Renal cortex interstitium (tissue), 11 donors: ENCODE data around the gene WDSUB1. TPM values are rescaled to one million over a fixed set of nuclear protein-coding genes. Genes with fewer than 3 reads are reported as not detected.

Experiments
- DNase-seq, 11 donors: peaks; one replicate each; pipeline ENCODE4 v3.0.0-alpha.2; 2013; ENCODE audit warnings: low read depth in 9 of 11, low spot score in 4 of 11; ENCODE audit errors: extremely low read depth in 1 of 11
- polyA plus RNA-seq, 3 donors: library from polyadenylated mRNA; unstranded; fragments of 120-200 nt; gene quantifications; one replicate each; pipeline ENCODE4 v1.2.1, GENCODE V29; 2013; ENCODE audit not compliant: insufficient read length in 3 of 3

WDSUB1 gene
- polyA plus RNA-seq, 3 donors: 22.4 to 29.9 (median 29.1) TPM

DNA sequence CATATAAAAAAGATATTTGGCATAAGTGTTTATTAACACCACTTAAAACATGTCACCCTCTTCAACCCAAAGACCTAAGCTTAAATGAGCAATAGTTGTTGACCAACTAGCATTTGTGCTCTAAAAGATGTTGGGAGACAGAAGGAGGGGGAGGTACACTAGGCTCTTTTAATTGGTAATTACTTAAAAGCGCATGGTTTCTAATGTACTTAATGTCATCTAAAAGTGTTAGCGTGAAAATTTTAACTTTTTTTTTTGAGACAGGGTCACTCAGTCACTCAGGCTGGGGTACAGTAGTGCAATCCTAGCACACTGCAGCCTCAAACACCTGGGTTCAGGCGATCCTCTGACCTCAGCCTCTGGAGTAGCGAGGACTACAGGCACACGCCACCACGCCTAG is 5.5 kb downstream of the WDSUB1 start:
- no peak for DNase-seq

DNA sequence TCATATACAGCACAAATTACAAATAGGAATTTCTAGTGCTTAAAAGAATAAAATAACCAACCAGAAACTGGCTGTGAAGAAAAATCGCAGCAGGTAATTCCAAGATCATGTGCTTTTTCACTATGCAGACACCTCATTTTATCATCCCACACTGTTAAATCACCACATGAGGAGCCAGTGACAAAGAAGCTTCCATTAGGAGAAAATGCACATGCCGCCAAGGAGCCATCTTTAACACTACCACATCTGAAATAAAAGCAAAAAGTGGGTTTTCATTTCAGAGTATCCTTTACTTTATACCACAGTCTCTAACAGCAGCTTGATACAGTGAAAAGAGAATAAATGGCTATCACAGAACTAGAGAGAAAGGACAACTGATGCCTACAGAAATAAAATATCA is 6.8 kb downstream of the WDSUB1 start:
- DNase-seq: no peak

DNA sequence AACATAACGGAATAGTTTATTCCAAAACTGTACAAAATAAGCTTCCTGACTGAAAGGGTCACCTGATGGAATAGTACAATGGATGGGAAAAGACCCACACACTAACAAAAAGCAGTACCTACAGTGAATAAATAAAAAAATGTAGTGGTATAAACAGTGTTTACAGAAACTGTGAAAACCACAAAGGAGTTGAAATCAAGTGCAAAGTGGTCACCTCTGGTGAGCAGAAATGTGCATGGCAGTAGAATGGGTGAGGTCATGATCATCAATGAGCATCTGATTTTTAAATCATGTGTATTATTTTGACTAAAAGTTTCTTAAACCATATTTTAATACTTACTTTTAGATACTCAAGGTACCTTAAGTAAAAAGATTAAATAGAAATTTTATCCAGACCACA is 11.4 kb downstream of the WDSUB1 start:
- no peak for DNase-seq

DNA sequence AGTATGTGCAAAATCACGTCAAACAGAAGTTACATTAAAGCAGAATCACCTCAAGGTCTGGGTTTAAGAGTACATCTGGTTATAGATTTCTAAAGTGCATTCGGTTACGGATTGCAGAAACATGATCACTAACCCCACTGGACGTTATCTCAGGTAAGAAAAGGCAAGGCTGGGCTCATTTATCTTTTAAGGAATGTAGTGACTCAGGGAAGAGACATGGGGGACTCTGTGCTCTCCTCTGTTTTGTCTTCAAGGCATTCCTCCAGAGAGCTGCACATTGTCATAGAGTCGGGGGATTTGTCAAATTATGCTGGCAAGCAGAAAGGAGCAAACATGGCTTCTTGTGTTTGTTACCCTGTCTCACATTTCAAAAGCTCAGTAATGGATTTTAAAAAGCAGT is 14.3 kb downstream of the WDSUB1 start:
- DNase-seq: no peak

DNA sequence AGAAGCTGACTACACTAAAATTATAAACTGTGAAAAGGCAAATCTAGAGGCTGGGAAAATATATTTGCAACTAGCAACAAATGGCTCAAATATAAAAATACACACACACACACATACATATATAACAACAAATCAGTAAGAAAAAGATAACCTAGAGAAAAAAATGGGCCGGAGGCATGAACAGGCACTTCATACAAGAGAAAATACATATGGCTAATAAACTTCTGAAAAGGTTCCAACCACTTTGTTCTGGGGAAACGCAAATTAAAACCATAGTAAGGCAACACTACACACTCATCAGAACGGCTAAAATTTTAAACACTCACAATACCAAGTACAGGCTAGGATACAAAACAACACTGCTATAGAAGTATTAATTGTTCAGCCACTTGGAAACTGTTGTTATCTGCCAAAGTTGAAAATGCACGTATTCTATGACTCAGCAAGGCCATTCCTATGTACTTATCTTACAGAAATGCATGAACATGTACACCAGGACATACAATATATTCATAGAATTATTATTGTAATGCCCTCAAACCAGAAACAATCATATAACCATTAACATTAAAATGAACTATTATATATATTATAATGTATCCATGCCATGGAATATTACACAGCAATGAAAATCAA is 15.6 kb downstream of the WDSUB1 start:
- no peak for DNase-seq

DNA sequence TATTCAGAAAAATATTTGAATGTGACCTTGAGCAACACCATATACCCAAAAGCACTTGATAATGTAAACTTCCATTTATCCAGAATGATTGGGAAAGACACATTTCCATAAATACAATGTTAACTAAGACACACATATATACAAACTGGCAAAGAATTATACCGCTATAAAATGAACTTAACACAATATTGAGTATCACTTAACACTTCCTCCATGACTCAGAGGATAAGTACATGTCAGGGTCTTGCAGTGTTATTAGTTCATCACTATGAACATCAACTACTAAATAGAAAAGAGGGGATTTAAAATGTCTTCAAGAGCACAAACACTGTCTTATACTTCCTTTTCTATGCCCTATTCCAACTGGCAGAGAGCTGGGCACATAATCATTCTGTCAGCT is 18.6 kb downstream of the WDSUB1 start:
- no peak for DNase-seq

DNA sequence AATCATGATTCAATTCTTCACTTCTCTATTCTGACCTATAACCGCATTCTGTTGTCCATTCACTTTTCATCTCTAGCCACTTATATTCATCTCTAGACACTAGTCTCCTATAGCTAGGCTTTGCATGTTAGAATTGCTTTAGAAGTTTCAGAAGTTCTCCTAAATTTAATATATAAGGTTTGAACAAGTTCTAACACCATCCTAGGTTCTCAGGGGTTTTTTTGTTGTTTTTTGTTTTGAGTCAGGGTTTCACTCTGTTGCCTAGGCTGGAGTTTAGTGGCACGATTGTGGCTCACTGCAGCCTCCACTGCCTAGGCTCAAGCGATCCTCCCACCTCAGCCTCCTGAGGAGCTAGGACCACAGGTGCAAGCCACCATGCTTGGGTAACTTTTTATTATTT is 19.9 kb downstream of the WDSUB1 start:
- no peak for DNase-seq

DNA sequence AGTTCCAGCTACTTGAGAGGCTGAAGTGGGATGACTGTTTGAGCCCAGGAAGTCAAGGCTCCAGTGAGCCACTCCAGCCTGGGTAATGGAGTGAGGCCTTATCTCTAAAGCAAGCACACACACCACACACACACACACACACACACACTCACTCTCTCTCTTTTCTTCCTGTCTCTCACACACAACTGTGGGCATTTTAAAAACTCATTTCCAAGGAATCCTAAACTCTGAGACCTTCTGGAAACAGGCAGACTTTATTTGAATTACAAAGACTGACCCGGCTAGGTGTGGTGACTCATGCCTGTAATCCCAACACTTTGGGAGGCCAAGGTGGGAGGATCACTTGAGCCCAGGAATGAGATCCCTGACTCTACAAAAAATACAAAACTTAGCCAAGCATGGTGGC is 21.3 kb downstream of the WDSUB1 start:
- no peak for DNase-seq

DNA sequence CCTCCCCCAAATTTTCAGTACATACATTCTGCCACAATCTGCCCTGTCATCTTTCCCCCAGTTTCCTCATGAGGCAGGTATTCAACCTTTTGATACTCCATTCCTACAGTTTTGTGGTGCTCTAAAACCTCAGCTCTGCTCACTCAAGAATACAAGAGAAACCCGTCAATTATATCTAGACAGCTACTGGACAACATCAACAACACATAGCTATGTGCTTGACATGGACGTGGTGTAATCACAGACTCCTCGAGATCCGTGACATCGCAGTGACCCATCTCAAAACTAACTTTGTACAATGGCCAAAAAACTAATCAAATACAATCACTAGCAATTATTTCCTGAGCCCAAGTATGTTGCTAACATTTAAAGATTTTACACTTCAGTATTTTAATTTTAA is 23.6 kb downstream of the WDSUB1 start:
- DNase-seq: no peak

DNA sequence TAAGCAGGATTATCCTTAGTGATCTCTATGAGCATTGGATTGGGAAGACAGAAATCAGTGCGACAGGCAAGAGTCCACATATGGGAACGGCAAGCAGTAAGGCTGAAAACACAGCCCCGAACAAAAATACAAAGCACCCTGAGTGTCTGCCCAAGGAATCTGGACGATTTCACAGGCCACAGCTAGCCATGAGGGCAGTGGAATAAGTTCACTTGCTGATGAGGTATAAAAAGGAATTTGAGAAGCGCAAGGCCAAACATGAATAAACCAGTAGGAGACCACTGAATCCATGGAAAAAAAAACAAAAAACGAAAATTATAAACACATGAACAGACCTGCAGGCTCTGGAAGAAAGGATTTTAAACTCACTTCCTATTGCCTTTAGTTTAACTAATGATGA is 24.3 kb downstream of the WDSUB1 start:
- DNase-seq: no peak

DNA sequence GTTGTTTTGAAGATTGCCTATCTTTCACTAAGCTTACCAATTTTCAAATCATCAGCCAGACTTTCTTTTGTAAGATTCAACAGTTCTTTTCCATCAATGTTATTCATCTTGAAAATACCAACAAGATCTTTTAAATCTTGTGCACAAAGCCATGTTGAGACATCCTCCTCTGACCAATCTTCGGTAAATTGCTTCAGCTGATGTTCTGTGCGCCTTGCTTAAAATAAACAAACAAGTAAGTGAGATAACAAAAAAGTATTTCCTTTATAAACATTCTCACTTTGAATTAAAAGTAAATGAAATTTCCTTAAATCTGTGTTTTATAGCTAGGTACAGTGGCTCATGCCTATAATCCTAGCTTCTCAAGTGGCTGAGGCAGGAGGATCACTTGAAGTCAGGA is 30.3 kb downstream of the WDSUB1 start:
- no peak for DNase-seq

DNA sequence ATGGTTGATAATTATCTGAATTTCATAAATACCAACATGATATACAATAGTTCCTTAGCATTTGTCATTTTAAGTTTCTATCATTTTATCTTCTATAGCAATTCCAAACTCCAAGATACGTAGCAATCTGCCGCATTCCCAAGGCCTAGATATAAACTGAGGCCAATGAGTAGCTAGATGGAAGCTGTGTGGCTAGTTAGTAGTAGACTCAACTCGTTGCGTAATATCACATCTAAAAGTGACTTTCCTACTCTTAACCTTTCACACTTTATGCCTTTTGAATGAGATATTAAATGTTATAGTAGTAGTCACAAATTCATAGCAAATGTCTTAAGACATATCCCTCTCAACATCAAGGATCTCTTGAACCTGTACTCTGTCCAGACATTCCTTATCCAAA is 33.6 kb downstream of the WDSUB1 start:
- DNase-seq: no peak

DNA sequence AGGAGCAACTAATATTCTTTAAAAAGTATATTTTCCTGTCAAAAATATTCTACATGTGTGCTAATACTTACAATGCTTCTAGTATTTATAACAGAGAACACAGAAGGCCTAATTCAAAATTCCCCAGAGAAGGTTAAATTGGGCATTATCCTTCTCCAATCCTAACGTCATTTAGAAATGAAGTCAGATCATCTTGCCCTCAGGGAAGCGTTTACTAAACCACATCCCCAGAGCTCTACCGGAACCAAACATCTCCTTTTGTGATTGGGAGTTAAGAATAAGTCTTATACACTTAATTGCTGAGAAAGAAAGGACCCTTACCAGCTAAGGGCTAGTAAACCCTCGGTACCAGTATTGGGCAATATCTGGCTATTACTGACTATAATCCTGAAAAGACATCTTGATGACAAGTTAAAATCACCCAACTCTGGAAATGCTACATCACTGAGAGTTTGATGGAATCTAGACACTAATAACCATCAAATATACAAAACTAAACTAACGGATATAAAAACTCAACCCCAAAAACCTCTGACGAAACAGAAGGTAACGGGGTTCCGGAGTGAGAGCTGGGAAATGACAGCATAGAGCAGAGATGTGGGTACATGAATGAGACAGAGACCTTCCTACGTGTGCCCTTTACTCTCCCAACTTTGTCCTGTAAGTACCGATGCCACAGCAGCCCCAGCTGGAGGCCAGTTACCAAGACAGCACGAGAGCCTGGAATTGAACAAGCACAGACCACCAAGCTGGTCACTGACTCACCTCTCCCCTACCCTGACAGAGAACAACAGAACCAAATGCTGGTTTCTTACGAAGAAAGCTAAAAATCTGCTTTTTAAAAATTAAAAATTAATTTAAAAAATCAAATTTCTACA is 35.0 kb downstream of the WDSUB1 start:
- no peak for DNase-seq

DNA sequence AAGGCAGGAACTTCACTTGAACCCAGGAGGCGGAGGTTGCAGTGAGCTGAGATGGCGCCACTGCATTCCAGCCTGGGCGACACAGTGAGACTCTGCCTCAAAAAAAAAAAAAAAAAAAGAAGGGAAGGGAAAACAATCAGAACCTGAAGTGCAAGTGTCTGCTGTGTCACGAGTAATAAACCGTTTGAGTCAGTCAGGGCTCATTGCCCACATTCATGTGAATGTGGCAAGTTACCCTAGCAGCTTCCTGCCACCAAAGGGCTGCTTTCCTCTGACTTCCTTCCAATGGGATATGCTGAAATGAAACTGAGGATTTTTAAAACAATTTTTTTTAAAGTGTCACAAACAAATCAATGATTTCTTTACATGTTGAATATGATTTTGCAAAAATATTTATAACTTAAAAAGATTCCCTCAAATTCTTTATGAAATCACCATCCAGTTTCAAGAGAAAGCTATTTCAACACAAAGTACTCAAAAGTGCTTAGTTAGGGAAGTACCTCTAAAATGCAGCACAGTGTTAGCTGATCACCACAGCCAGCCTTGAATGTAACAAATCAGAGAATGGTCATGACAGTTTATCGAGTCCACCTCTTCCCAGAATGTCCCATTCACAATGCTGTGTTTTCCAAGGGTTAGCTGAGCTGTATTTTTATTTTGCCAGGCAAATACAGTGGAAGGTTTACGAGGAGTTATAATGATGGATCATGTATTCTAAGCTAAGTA is 36.4 kb downstream of the WDSUB1 start:
- peak; percentile 44 to 87 (median 62) for DNase-seq

DNA sequence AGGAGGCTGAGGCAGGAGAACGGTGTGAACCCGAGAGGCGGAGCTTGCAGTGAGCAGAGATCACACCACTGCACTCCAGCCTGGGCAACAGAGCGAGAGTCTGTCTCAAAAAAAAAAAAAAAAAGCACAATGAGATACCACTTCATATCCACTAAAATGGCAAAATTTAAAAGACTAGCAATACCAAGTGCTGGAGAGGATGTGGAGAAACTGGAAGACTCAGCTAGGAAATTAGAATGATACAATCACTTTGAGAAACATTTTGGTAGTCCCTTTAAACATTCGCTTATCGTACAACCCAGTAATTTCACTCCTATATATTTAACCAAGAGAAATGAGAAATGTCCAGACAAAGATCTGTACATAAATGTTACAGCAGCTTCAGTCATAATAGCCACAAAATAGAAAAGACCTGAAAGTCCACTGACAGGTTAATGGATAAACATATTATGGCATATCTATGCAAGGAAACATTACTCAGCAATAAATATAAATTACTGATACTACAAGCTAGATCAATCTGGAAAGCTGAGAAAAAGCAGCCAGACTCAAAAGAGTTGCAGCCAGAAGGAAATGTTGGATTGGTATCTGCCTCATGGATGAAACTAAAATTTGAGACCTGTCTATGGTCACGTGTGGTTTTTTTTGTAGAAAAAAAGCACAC is 40.0 kb downstream of the WDSUB1 start:
- no peak for DNase-seq

DNA sequence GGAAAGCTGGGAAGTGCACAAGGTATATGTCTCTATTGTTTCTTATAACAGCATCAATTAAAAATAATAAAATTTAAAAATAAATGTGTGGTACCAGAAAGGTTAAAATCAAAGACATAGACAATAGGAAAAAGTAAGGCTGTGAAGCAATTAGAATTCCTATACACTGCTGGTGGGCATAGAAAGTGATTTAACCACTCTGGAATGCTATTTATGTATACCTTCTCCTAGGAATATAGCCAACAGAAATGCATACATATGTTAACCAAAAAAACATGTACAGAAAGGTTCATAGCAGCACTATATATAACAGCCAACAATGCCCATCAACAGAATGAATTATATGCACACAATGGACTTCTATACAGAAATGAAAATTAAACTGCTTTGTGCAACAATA is 43.0 kb downstream of the WDSUB1 start:
- DNase-seq: no peak

DNA sequence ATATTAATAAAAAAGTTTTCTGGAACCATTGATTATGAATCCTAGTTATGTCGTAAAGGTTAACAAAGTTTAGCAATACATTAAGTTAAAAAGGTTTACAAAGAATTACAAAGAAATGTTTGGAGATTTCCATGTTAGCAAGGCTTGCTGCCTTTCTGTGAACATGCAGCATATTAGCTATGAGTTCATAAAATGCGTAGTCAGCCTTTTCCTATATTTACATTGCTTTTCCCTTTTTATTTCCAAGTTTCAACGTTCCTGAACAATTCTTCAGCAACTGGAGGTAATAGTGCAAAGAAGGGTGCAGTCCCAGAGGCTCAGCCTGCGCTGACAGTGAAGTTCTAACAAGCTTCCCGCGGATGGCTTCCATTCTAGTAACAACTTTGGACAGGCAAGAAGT is 51.6 kb downstream of the WDSUB1 start:
- DNase-seq: no peak

DNA sequence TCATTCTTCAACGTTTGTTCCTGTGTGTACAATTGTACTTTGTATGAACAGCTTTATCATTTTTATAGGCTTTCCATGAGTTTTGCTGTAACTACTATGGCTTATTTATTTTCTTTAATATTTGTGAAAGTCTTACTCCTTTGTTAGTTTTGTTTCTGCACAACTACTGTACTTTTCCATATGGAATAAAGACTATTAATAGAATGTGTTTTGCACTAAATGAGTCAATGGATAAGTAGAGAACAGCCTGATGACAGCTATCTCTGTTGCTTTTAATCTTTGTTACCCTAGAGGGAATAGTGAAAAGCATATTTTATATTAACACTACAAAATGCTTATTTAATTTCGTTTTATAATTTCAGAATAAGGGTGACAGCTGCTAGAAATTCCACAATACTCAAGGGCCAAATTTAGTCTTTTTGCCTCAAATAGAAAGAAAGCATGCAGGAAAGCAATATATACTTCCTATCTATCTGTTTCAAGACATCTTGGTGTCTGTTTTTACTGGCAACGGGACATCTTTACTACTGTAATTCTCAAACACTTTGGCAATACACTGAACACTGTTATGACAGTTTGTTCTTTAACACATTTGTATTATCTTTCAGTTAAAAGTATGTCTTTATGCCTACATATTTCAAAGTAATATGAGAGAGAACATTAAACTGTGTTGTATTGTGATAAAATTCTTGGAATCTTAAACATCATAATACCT is 53.9 kb downstream of the WDSUB1 start:
- no peak for DNase-seq
